ENCODE results near the gene HMCN1. TPM values are rescaled to one million over a fixed set of nuclear protein-coding genes. Genes with fewer than 3 reads are reported as not detected.

HMCN1 gene
- total RNA-seq, 4 donors from 2014 or later = 11.6 to 95.9 (median 78.6) TPM

- WGBS, 2 donors (ENCODE audit: low coverage in 1 of 2) = 0 to 18% methylated on average over 3 of the region's 3 CpGs
- Histone ChIP-seq H3K36me3 (peaks cover 0 to 12% of the 10 kb centered on the region in 2 donors), H3K27ac (peak overlapping the region; percentile 50 to 71 (median 66)), H3K4me1 (peaks cover 0 to 19% (median 2%) of the 10 kb centered on the region in 3 donors), H3K4me3 (no peak overlapping the region), H3K27me3 (no peaks in the 10 kb centered on the region), H3K9me3 (no peaks in the 10 kb centered on the region)
- no peak for TF ChIP-seq POLR2AphosphoS5 (IDR thresholded peaks at IDR 0.05)
- no peak for TF ChIP-seq EP300 (IDR thresholded peaks at IDR 0.05)
- TF ChIP-seq POLR2A (IDR thresholded peaks at IDR 0.05) = no peak
- no peak for TF ChIP-seq CTCF (IDR thresholded peaks at IDR 0.05)
- peak; percentile 80 for ATAC-seq
Measured at GRCh38 chr1:186102547-186103148, 368.5 kb downstream of the HMCN1 start.

DNA sequence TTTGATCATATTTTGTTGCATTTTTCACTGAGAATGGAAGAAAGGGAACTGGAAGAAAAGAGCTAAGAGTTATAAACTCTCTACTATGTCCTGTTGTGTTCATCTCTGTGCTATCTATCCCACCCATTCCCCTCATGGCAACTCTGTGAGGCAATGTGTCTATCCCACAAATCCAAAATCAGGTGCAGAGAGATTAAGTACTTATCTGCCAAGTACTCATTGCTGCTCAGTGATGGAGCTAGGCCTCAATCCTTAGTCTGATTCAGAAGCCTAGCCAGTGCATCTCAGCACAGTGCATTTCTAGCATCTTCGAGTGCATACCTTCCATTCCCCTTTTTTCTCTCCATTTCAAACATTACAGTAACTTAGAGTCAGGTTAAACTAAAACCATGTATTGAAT, 370.3 kb downstream of the HMCN1 start:
- Histone ChIP-seq H3K27ac (no peak overlapping the region), H3K4me3 (no peak overlapping the region), H3K4me1 (peaks cover 0 to 19% (median 2%) of the 10 kb centered on the region in 3 donors), H3K27me3 (no peaks in the 10 kb centered on the region), H3K36me3 (peaks cover 0 to 20% of the 10 kb centered on the region in 2 donors), H3K9me3 (no peaks in the 10 kb centered on the region)
- TF ChIP-seq EP300 (IDR thresholded peaks at IDR 0.05) = no peak
- ATAC-seq = no peak
- 90 to 100% methylated on average over 1 of the region's 1 CpG for WGBS, 2 donors (ENCODE audit: low coverage in 1 of 2)

GRCh38 chr1:186112280-186112679, 378.1 kb downstream of the HMCN1 start:
- Histone ChIP-seq H3K4me1 (no peaks in the 10 kb centered on the region), H3K36me3 (peaks cover 0 to 73% of the 10 kb centered on the region in 2 donors), H3K9me3 (no peaks in the 10 kb centered on the region), H3K27ac (no peak overlapping the region), H3K4me3 (no peak overlapping the region), H3K27me3 (no peaks in the 10 kb centered on the region)
- no peak for ATAC-seq
- TF ChIP-seq POLR2AphosphoS5 (IDR thresholded peaks at IDR 0.05) (no peak), POLR2A (IDR thresholded peaks at IDR 0.05) (no peak), EP300 (IDR thresholded peaks at IDR 0.05) (no peak), CTCF (IDR thresholded peaks at IDR 0.05) (no peak)
- WGBS, 2 donors (ENCODE audit: low coverage in 1 of 2) = 90 to 92% methylated on average over 1 to 2 of the region's 2 CpGs

GRCh38 chr1:186113461-186113860, 379.3 kb downstream of the HMCN1 start:
- ATAC-seq = no peak
- no peaks in the 10 kb centered on the region for H3K4me1 ChIP-seq

DNA sequence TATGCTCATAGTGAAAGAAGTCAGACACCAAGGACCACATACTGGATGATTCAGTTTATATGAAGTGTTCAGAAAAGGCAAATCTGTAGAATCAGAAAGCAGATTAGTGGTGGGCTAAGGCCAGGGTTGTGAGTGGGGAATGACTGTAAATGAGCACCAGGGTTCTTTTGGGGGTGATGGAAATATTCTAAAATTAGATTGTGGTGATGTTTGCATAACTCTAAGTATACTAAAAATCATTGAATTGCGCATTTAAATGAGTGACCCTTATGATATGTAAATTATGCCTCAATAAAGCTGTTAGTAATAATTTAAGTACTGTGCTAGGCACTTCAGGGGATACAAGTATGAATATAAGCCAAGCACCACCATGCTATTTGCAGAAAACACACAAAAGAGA, 384.5 kb downstream of the HMCN1 start:
- no peak for ATAC-seq
- Histone ChIP-seq H3K4me1 (no peaks in the 10 kb centered on the region), H3K27me3 (no peaks in the 10 kb centered on the region), H3K36me3 (peaks cover 0 to 66% of the 10 kb centered on the region in 2 donors), H3K9me3 (no peaks in the 10 kb centered on the region), H3K4me3 (no peak overlapping the region), H3K27ac (no peak overlapping the region)
- WGBS, 2 donors (ENCODE audit: low coverage in 1 of 2) = 100% methylated on average over 1 of the region's 1 CpG; no CpG with 5 or more reads in 1 of the 2 donors
- TF ChIP-seq POLR2AphosphoS5 (IDR thresholded peaks at IDR 0.05) = no peak
- no peak for TF ChIP-seq POLR2A (IDR thresholded peaks at IDR 0.05)
- no peak for TF ChIP-seq EP300 (IDR thresholded peaks at IDR 0.05)
- no peak for TF ChIP-seq CTCF (IDR thresholded peaks at IDR 0.05)

More at GRCh38 chr1:186113461-186113860, 379.3 kb downstream of the HMCN1 start:
- Histone ChIP-seq H3K4me3 (no peak overlapping the region), H3K36me3 (peaks cover 0 to 72% of the 10 kb centered on the region in 2 donors), H3K27me3 (no peaks in the 10 kb centered on the region), H3K27ac (no peak overlapping the region), H3K9me3 (no peaks in the 10 kb centered on the region)
- TF ChIP-seq POLR2A (IDR thresholded peaks at IDR 0.05) (no peak), CTCF (IDR thresholded peaks at IDR 0.05) (no peak), EP300 (IDR thresholded peaks at IDR 0.05) (no peak), POLR2AphosphoS5 (IDR thresholded peaks at IDR 0.05) (no peak)
